Esophagus (tissue), 2 donors: ENCODE results near the gene SEMA6D. TPM values are rescaled to one million over a fixed set of nuclear protein-coding genes. Genes with fewer than 3 reads are reported as not detected.
A peak's percentile ranks its signal among the peaks of the same experiment; 100 is the strongest.

Experiments used
- H3K27ac ChIP-seq, 2 donors: one replicate each; pipeline ENCODE4 v1.5.1; 2013; ENCODE audit warnings: low read depth in 2 of 2, mild to moderate bottlenecking in 2 of 2, inconsistent platforms in 1 of 2, low read length in 1 of 2, moderate library complexity in 1 of 2
- H3K27me3 ChIP-seq, 2 donors: one replicate each; pipeline ENCODE4 v1.6.1; 2013; ENCODE audit warnings: low read length in 2 of 2, control low read depth in 1 of 2, mild to moderate bottlenecking in 1 of 2; ENCODE audit not compliant: insufficient read depth in 2 of 2, control insufficient read depth in 1 of 2
- H3K36me3 ChIP-seq, 2 donors: one replicate each; pipeline ENCODE4 v1.6.1; 2013; ENCODE audit warnings: low read length in 1 of 2; ENCODE audit not compliant: control insufficient read depth in 2 of 2, insufficient read depth in 2 of 2
- H3K4me1 ChIP-seq, 2 donors: one replicate each; pipeline ENCODE4 v1.6.1; 2013; ENCODE audit warnings: low read length in 1 of 2; ENCODE audit not compliant: control insufficient read depth in 2 of 2, insufficient read depth in 2 of 2
- H3K4me3 ChIP-seq, 2 donors: one replicate each; pipeline ENCODE4 v1.5.1; 2013; ENCODE audit warnings: low read length in 2 of 2, mild to moderate bottlenecking in 2 of 2, low read depth in 1 of 2, moderate library complexity in 1 of 2
- H3K9me3 ChIP-seq, 2 donors: one replicate each; pipeline ENCODE4 v1.6.1; 2013; ENCODE audit warnings: mild to moderate bottlenecking in 2 of 2, low read depth in 1 of 2, low read length in 1 of 2, moderate library complexity in 1 of 2; ENCODE audit not compliant: control insufficient read depth in 2 of 2, insufficient read depth in 1 of 2
- whole genome bisulfite sequencing, 2 donors: extraction: QIAGEN DNeasy Blood & Tissue Kit; methylation state at CpG; one replicate each; pipeline ENCODE4 v1.1.7; 2013; 5-methylcytosine and 5-hydroxymethylcytosine counted together
- polyA plus RNA-seq, 2 donors: library from polyadenylated mRNA; stranded (reverse); fragments of 200-250 nt; gene quantifications; one replicate each; pipeline ENCODE4 v1.2.3, GENCODE V29; 2013
- donor health status: healthy with polysubstance abuse.
- donor health status: Bipolar disorder and iron deficiency.

The SEMA6D gene
- polyA plus RNA-seq = under 1 TPM; 0.31 to 0.40 TPM

GRCh38 chr15:47717036-47717612 lies at the start of gene SEMA6D:
SEMA6D (plus strand) TSS chr15:47717505; CDS start chr15:47759799, 42,294 bp downstream.
- H3K4me1 ChIP-seq = peaks cover 0 to 3% of the 10 kb centered on the region in 2 donors
- no peaks in the 10 kb centered on the region for H3K36me3 ChIP-seq
- H3K27me3 ChIP-seq = no peaks in the 10 kb centered on the region
- H3K4me3 ChIP-seq = peak within 1 kb of the TSS; percentile 43 to 61
- H3K9me3 ChIP-seq = peaks cover 0 to 3% of the 10 kb centered on the region in 2 donors
- peak within 1 kb of the TSS; percentile 50 to 62 for H3K27ac ChIP-seq
- WGBS, 2 donors = 1 to 4% methylated on average over 30 to 40 of the region's 40 CpGs

GRCh38 chr15:47669221-47669620 lies 48.1 kb upstream of the SEMA6D start:
- Histone ChIP-seq H3K4me3 (no peak overlapping the region), H3K27me3 (no peaks in the 10 kb centered on the region), H3K9me3 (no peaks in the 10 kb centered on the region), H3K4me1 (no peaks in the 10 kb centered on the region), H3K36me3 (no peaks in the 10 kb centered on the region), H3K27ac (no peak overlapping the region)
- 77 to 89% methylated on average over 2 of the region's 2 CpGs for WGBS, 2 donors

- Histone ChIP-seq H3K36me3 (no peaks in the 10 kb centered on the region), H3K4me1 (no peaks in the 10 kb centered on the region), H3K27ac (no peak overlapping the region), H3K9me3 (no peaks in the 10 kb centered on the region), H3K27me3 (no peaks in the 10 kb centered on the region), H3K4me3 (no peak overlapping the region)
- 88 to 91% methylated on average over 1 of the region's 1 CpG for WGBS, 2 donors
Measured at GRCh38 chr15:47670365-47670764, 46.9 kb upstream of the SEMA6D start.

GRCh38 chr15:47673232-47673761 lies 44.0 kb upstream of the SEMA6D start:
- H3K36me3 ChIP-seq = no peaks in the 10 kb centered on the region
- H3K4me3 ChIP-seq = no peak overlapping the region
- no peaks in the 10 kb centered on the region for H3K4me1 ChIP-seq
- H3K27ac ChIP-seq = no peak overlapping the region
- H3K9me3 ChIP-seq = no peaks in the 10 kb centered on the region
- WGBS, 2 donors = 5 to 16% methylated on average over 5 of the region's 5 CpGs
- no peaks in the 10 kb centered on the region for H3K27me3 ChIP-seq

GRCh38 chr15:47674586-47675232 lies 42.6 kb upstream of the SEMA6D start:
- Histone ChIP-seq H3K36me3 (no peaks in the 10 kb centered on the region), H3K4me1 (no peaks in the 10 kb centered on the region), H3K27me3 (no peaks in the 10 kb centered on the region), H3K4me3 (no peak overlapping the region), H3K27ac (no peak overlapping the region), H3K9me3 (no peaks in the 10 kb centered on the region)
- 80 to 85% methylated on average over 8 of the region's 8 CpGs for WGBS, 2 donors

GRCh38 chr15:47675735-47676134 lies 41.6 kb upstream of the SEMA6D start:
- H3K36me3 ChIP-seq = no peaks in the 10 kb centered on the region
- no peak overlapping the region for H3K4me3 ChIP-seq
- H3K9me3 ChIP-seq = no peaks in the 10 kb centered on the region
- H3K27ac ChIP-seq = no peak overlapping the region
- no peaks in the 10 kb centered on the region for H3K27me3 ChIP-seq
- 85 to 92% methylated on average over 3 of the region's 3 CpGs for WGBS, 2 donors
- H3K4me1 ChIP-seq = no peaks in the 10 kb centered on the region

GRCh38 chr15:47678040-47678439 lies 39.3 kb upstream of the SEMA6D start:
- WGBS, 2 donors = 73% methylated on average over 1 of the region's 1 CpG
- Histone ChIP-seq H3K36me3 (no peaks in the 10 kb centered on the region), H3K27ac (no peak overlapping the region), H3K27me3 (no peaks in the 10 kb centered on the region), H3K4me1 (no peaks in the 10 kb centered on the region), H3K4me3 (no peak overlapping the region), H3K9me3 (no peaks in the 10 kb centered on the region)

GRCh38 chr15:47682661-47683060 lies 34.6 kb upstream of the SEMA6D start:
- Histone ChIP-seq H3K27me3 (no peaks in the 10 kb centered on the region), H3K4me3 (no peak overlapping the region), H3K27ac (no peak overlapping the region), H3K36me3 (no peaks in the 10 kb centered on the region), H3K9me3 (no peaks in the 10 kb centered on the region), H3K4me1 (no peaks in the 10 kb centered on the region)
- WGBS, 2 donors = 88 to 90% methylated on average over 4 of the region's 4 CpGs

GRCh38 chr15:47685141-47685870 lies 32.0 kb upstream of the SEMA6D start:
- H3K36me3 ChIP-seq = no peaks in the 10 kb centered on the region
- H3K9me3 ChIP-seq = no peaks in the 10 kb centered on the region
- 77 to 81% methylated on average over 3 of the region's 3 CpGs for WGBS, 2 donors
- no peak overlapping the region for H3K4me3 ChIP-seq
- no peaks in the 10 kb centered on the region for H3K4me1 ChIP-seq
- H3K27ac ChIP-seq = no peak overlapping the region
- H3K27me3 ChIP-seq = no peaks in the 10 kb centered on the region
